H9 (cell line): Measurements from ENCODE around the gene KRT71. TPM values are rescaled to one million over a fixed set of nuclear protein-coding genes. Genes with fewer than 3 reads are reported as not detected.

ENCODE experiments used
- DNase-seq: peaks from one replicate; pipeline ENCODE4 v3.0.0-alpha.2; 2017
- H2AFZ ChIP-seq: one replicate; pipeline ENCODE4 v1.6.1; 2013; ENCODE audit warnings: mild to moderate bottlenecking, low read length, control low read depth, moderate library complexity
- H2AK5ac ChIP-seq: 2 replicates; pipeline ENCODE4 v1.6.1; 2013; ENCODE audit warnings: low read length, control low read depth, mixed read lengths; ENCODE audit not compliant: insufficient read length
- H2BK120ac ChIP-seq: one replicate; pipeline ENCODE4 v1.6.1; 2013; ENCODE audit warnings: low read depth, mild to moderate bottlenecking, low read length, control low read depth, inconsistent platforms; ENCODE audit not compliant: poor library complexity, severe bottlenecking
- H2BK12ac ChIP-seq: 2 replicates; pipeline ENCODE4 v1.6.1; 2013; ENCODE audit warnings: low read length, control low read depth, mixed read lengths, low read depth; ENCODE audit not compliant: insufficient read length
- H2BK15ac ChIP-seq: 2 replicates; pipeline ENCODE4 v1.6.1; 2013; ENCODE audit warnings: low read depth, low read length, control low read depth
- H2BK20ac ChIP-seq: one replicate; pipeline ENCODE4 v1.6.1; 2013; ENCODE audit warnings: low read depth, mild to moderate bottlenecking, low read length, control low read depth, inconsistent platforms; ENCODE audit not compliant: poor library complexity, severe bottlenecking
- H2BK5ac ChIP-seq: 2 replicates; pipeline ENCODE4 v1.6.1; 2013; ENCODE audit warnings: low read length, control low read depth, mixed read lengths; ENCODE audit not compliant: insufficient read length
- H3K14ac ChIP-seq: 2 replicates; pipeline ENCODE4 v1.6.1; 2013; ENCODE audit warnings: low read length, control low read depth; ENCODE audit not compliant: insufficient read depth
- H3K18ac ChIP-seq: 2 replicates; pipeline ENCODE4 v1.6.1; 2013; ENCODE audit warnings: low read depth, mild to moderate bottlenecking, mixed read lengths, low read length, control low read depth; ENCODE audit not compliant: insufficient read length
- H3K23ac ChIP-seq: 2 replicates; pipeline ENCODE4 v1.6.1; 2013; ENCODE audit warnings: low read length, control low read depth, mixed read lengths, low read depth; ENCODE audit not compliant: insufficient read length
- H3K23me2 ChIP-seq: 2 replicates; pipeline ENCODE4 v1.6.1; 2013; ENCODE audit warnings: low read depth, mild to moderate bottlenecking, mixed read lengths, low read length, control low read depth; ENCODE audit not compliant: insufficient read length, poor library complexity, severe bottlenecking
- H3K27ac ChIP-seq: 2 replicates; pipeline ENCODE4 v1.5.1; 2013; ENCODE audit warnings: low read length, control low read depth, mixed read lengths, low read depth; ENCODE audit not compliant: insufficient read length
- H3K27me3 ChIP-seq: 2 replicates; pipeline ENCODE4 v1.6.1; 2013; ENCODE audit warnings: low read length, control low read depth, inconsistent platforms; ENCODE audit not compliant: insufficient read depth
- H3K4ac ChIP-seq: 2 replicates; pipeline ENCODE4 v1.6.1; 2013; ENCODE audit warnings: low read depth, mild to moderate bottlenecking, control low read depth, inconsistent platforms, low read length, moderate library complexity
- H3K4me1 ChIP-seq: 2 replicates; pipeline ENCODE4 v1.6.1; 2013; ENCODE audit warnings: low read length, control low read depth, inconsistent platforms; ENCODE audit not compliant: insufficient read depth
- H3K4me2 ChIP-seq: 2 replicates; pipeline ENCODE4 v1.6.1; 2013; ENCODE audit warnings: low read length, control low read depth, mixed read lengths; ENCODE audit not compliant: insufficient read length, insufficient read depth
- H3K56ac ChIP-seq: 2 replicates; pipeline ENCODE4 v1.6.1; 2013; ENCODE audit warnings: low read depth, mild to moderate bottlenecking, mixed read lengths, low read length, control low read depth; ENCODE audit not compliant: insufficient read length
- H3K79me1 ChIP-seq: 2 replicates; pipeline ENCODE4 v1.6.1; 2013; ENCODE audit warnings: low read depth, mild to moderate bottlenecking, moderate library complexity, low read length, control low read depth, inconsistent platforms; ENCODE audit not compliant: insufficient read depth, poor library complexity, severe bottlenecking
- H3K79me2 ChIP-seq: 2 replicates; pipeline ENCODE4 v1.6.1; 2013; ENCODE audit warnings: low read length, control low read depth, inconsistent platforms; ENCODE audit not compliant: insufficient read depth
- H3K9ac ChIP-seq: 2 replicates; pipeline ENCODE4 v1.6.1; 2013; ENCODE audit warnings: low read length, control low read depth, mixed read lengths; ENCODE audit not compliant: insufficient read length; ENCODE audit errors: extremely low read depth
- H3K9me3 ChIP-seq: one replicate; pipeline ENCODE4 v1.6.1; 2013; ENCODE audit warnings: low read depth, low read length, inconsistent platforms; ENCODE audit not compliant: control insufficient read depth
- H3T11ph ChIP-seq: one replicate; pipeline ENCODE4 v1.6.1; 2013; ENCODE audit warnings: mild to moderate bottlenecking, low read length, control low read depth, inconsistent platforms
- H4K20me1 ChIP-seq: one replicate; pipeline ENCODE4 v1.6.1; 2013; ENCODE audit not compliant: control insufficient read depth, insufficient read length, insufficient read depth
- H4K5ac ChIP-seq: 2 replicates; pipeline ENCODE4 v1.6.1; 2013; ENCODE audit warnings: low read depth, mild to moderate bottlenecking, mixed read lengths, low read length, control low read depth; ENCODE audit not compliant: insufficient read length
- H4K8ac ChIP-seq: replicated peaks from 2 replicates; pipeline ENCODE4 v1.6.1; 2013; ENCODE audit warnings: low read length, control low read depth, mixed read lengths, low read depth; ENCODE audit not compliant: insufficient read length
- H4K91ac ChIP-seq: 2 replicates; pipeline ENCODE4 v1.6.1; 2013; ENCODE audit warnings: low read depth, mild to moderate bottlenecking, moderate library complexity, mixed read lengths, low read length, control low read depth; ENCODE audit not compliant: insufficient read length
- H3K27ac Mint-ChIP-seq, 3 experiments: 2 replicates in 2 of 3; 3 replicates in 1 of 3; pipeline ENCODE4 v1.8.0; 2020 to 2021; ENCODE audit warnings: mixed read lengths in 3 of 3, mild to moderate bottlenecking in 1 of 3, moderate library complexity in 1 of 3
- H3K27me3 Mint-ChIP-seq: 2 replicates; pipeline ENCODE4 v1.8.0; 2021; ENCODE audit warnings: low read depth, mild to moderate bottlenecking, moderate library complexity, mixed read lengths
- H3K36me3 Mint-ChIP-seq, 3 experiments: 2 replicates in 2 of 3; 3 replicates in 1 of 3; pipeline ENCODE4 v1.8.0; 2020 to 2021; ENCODE audit warnings: low read depth in 3 of 3, mixed read lengths in 3 of 3; ENCODE audit not compliant: insufficient read depth in 1 of 3
- H3K4me1 Mint-ChIP-seq, 2 experiments: 2 replicates each; pipeline ENCODE4 v1.8.0; 2020; ENCODE audit warnings: mixed read lengths in 2 of 2
- H3K4me3 Mint-ChIP-seq, 2 experiments: 2 replicates in 1 of 2; 3 replicates in 1 of 2; pipeline ENCODE4 v1.8.0; 2020 to 2021; ENCODE audit warnings: mild to moderate bottlenecking in 2 of 2, mixed read lengths in 2 of 2, moderate library complexity in 1 of 2
- H3K9me3 Mint-ChIP-seq, 2 experiments: 2 replicates in 1 of 2; 3 replicates in 1 of 2; pipeline ENCODE4 v1.8.0; 2020; ENCODE audit warnings: mild to moderate bottlenecking in 2 of 2, mixed read lengths in 2 of 2, moderate library complexity in 1 of 2
- CTCF ChIP-seq: fragments of 200-600 bp; sonication (generic); conservative IDR thresholded peaks from 3 replicates; pipeline ENCODE4 v1.8.0; 2021; ENCODE audit warnings: antibody characterized with exemption, mild to moderate bottlenecking
- WGBS: extraction: QIAGEN DNeasy Blood & Tissue Kit; methylation state at CpG from one replicate; pipeline ENCODE4 v1.1.7; 2013; ENCODE audit warnings: missing lambda C conversion rate, low lambda C conversion rate, mixed read lengths; ENCODE audit not compliant: insufficient read length; ENCODE audit errors: extremely low coverage; 5-methylcytosine and 5-hydroxymethylcytosine counted together
- total RNA-seq: library from RNA; stranded (reverse); gene quantifications from 2 replicates; pipeline ENCODE4 v1.2.1, GENCODE V29; 2021

The KRT71 gene
- total RNA-seq, 1 experiment from 2014 or later, result not detected

- TF ChIP-seq CTCF, result no peak
- no peak overlapping the region for H2BK20ac ChIP-seq
- no peaks in the 10 kb centered on the region for H3K4me1 ChIP-seq
- H3K23ac ChIP-seq, result no peak overlapping the region
- no peaks in the 10 kb centered on the region; the same call in 1 of the 2 replicates for H3K27me3 ChIP-seq
- no peaks in the 10 kb centered on the region for H3K79me2 ChIP-seq
- H4K8ac ChIP-seq, result no peak overlapping the region
- no peak overlapping the region for H4K91ac ChIP-seq
- H3K9me3 Mint-ChIP-seq, result no peaks in the 10 kb centered on the region
- H3T11ph ChIP-seq, result no peak overlapping the region
- peak; percentile 23 for DNase-seq
- H2AK5ac ChIP-seq, result no peak overlapping the region
- H2BK15ac ChIP-seq, result no peak overlapping the region
- H3K4me2 ChIP-seq, result no peak overlapping the region
- H2AFZ ChIP-seq, result no peak overlapping the region
- H2BK120ac ChIP-seq, result no peak overlapping the region
- no peak overlapping the region for H3K9ac ChIP-seq
- no peak overlapping the region for H3K4ac ChIP-seq
- H4K20me1 ChIP-seq, result no peaks in the 10 kb centered on the region
- no peak overlapping the region for H3K56ac ChIP-seq
- H3K4me1 Mint-ChIP-seq, result peaks cover 9% of the 10 kb centered on the region in 2 experiments
- H3K27ac ChIP-seq, result no peak overlapping the region
- no peak overlapping the region; a peak in 1 of 5 replicates for H3K4me3 Mint-ChIP-seq
- H3K79me1 ChIP-seq, result no peaks in the 10 kb centered on the region
- peak overlapping the region in 1 of 3 experiments; percentile 44; a peak in 1 of 7 replicates for H3K27ac Mint-ChIP-seq
- H2BK5ac ChIP-seq, result no peak overlapping the region
- H3K23me2 ChIP-seq, result no peaks in the 10 kb centered on the region
- H4K5ac ChIP-seq, result no peak overlapping the region
- H3K9me3 ChIP-seq, result no peaks in the 10 kb centered on the region
- H3K14ac ChIP-seq, result no peak overlapping the region
- WGBS, result no CpG with 5 or more reads among the region's 8 CpGs
- no peaks in the 10 kb centered on the region for H3K36me3 Mint-ChIP-seq
- H3K27me3 Mint-ChIP-seq, result peaks cover 8% of the 10 kb centered on the region
- H3K18ac ChIP-seq, result no peak overlapping the region
- H2BK12ac ChIP-seq, result no peak overlapping the region
Observed at GRCh38 chr12:52526511-52526951, 26.4 kb downstream of the KRT71 start.
